HG03064 (cell line): Measurements from ENCODE around the gene CIAPIN1.

Experiments used
- ATAC-seq: cut with Tn5 transposase; IDR thresholded peaks from one replicate; pipeline ENCODE4 v1.9.1; 2021; ENCODE audit warnings: low read depth; ENCODE audit not compliant: unreplicated experiment

The CIAPIN1 gene

DNA sequence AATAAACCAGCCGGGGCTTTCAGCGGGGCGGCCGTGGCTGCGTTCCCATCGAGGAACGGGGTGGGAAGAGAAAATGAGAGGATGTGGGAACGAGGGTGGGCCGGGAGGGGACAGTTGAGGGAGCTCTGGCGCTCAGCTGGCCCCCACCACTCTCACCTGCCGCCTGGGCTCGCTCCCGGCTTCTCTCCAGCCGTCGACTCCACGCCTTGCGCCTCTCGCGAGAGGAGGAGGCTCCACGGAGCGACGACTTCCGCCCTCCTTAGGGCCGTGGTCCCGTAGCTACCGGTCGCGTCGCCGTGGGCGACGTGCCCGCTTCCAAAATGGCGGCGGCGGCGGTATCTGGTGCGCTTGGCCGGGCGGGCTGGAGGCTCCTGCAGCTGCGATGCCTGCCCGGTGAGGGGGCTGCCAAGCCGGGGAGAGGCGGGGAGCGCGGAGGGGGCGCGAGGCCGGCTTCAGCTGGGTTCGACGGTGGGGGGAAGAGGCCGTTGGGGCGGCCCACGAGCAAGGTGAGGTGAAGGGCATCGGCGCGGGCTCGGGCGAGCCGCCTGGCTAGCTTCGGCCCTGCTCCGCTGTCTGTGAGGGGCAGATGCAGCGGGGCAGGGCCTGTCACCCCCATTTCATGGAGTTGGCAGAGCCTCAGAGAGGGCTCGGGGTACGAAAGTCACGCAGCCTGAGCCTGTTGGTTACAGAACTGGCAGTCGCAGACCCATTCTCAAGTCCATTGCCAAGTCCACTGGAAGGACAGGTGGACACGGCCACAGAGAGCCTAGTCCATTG is at the start of gene CIAPIN1, which contains the start of gene COQ9:
CIAPIN1 (minus strand) TSS at position 200 of the 777 bp plus-strand sequence. CDS start 6,457 bp downstream, outside the sequence.
COQ9 (plus strand) TSS at position 294 of the 777 bp plus-strand sequence; CDS start at position 321, 27 bp downstream.
- peak; percentile 96 for ATAC-seq

GRCh38 chr16:57493767-57494166 is 46.6 kb upstream of the CIAPIN1 start:
- no peak for ATAC-seq

- no peak for ATAC-seq
Observed at GRCh38 chr16:57489229-57489628, 42.0 kb upstream of the CIAPIN1 start.

DNA sequence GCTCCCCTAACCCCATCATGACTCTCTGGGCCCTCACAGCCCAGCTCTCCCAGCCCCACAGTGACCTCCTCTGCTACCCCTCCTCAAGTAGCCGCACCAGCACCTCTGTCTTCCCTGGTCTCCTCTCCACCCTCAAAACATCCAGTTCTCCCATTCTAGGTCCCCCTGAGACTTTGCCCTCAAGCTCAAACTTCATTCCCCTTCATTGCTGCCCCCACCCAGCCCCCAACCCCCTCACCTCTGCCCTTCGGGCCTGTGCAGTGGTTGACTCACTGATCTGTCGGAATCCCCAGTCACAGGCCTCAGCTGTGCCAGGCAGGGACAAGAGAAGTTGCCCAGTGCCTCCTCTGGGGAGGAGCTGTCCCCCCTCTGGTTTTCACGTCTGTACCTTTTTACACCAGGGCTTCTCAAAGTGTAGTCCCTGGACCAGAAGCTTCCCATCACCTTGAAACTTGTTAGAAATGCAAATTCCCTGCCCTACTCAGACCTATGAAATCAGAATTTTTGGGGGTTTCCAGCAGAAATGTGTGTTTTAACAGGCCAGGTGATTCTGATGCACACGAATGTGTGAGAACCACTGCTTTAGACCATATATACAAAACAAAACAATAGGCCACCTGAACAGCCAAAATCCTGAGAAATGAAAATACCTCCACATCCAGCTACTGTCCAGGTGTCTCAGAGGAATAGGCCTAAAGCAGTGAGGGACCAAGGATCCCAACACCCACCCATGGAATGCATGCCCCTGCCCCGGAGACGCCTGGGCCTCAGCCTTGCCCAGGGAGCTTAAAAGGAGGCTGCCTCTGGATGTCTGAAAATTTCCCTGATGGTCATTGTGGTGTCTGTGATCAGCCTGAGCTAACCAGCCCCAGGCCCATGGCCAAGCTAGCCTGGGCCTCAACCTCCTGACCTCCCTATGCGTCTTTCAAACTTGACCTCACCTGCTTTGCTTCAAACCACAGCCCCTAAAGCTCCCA is 40.0 kb upstream of the CIAPIN1 start:
- no peak for ATAC-seq

GRCh38 chr16:57485916-57486857 is 39.0 kb upstream of the CIAPIN1 start, which contains the start of gene DOK4:
Gene DOK4 (minus strand): TSS chr16:57486493. CDS start chr16:57479507, 6,986 bp downstream.
- ATAC-seq: peak; percentile 80

- ATAC-seq: no peak
Observed at GRCh38 chr16:57485091-57485915, 38.1 kb upstream of the CIAPIN1 start.

DNA sequence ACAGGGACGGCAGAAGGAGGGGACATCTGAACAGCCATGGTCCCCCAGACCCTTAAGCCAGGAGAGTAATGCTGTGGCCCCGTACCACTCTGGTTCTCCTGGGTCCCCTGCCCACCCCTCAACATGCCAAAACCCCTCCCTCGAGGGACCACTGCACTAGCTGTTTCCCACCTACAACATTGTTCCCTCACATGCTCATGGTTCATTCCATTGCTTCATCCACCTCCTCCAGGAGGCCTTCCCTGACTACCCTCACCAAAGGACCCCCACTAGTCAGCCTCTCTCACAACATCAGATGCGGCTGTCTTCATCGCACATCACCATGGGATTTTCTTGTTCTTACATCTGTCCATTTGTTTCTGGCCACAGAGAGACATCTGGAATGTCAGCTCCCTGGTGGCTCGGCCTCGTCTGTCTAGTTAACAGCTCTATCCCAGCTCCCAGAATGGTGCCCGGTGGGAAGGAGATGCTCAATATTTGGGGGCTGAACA is 37.4 kb upstream of the CIAPIN1 start:
- ATAC-seq: no peak

DNA sequence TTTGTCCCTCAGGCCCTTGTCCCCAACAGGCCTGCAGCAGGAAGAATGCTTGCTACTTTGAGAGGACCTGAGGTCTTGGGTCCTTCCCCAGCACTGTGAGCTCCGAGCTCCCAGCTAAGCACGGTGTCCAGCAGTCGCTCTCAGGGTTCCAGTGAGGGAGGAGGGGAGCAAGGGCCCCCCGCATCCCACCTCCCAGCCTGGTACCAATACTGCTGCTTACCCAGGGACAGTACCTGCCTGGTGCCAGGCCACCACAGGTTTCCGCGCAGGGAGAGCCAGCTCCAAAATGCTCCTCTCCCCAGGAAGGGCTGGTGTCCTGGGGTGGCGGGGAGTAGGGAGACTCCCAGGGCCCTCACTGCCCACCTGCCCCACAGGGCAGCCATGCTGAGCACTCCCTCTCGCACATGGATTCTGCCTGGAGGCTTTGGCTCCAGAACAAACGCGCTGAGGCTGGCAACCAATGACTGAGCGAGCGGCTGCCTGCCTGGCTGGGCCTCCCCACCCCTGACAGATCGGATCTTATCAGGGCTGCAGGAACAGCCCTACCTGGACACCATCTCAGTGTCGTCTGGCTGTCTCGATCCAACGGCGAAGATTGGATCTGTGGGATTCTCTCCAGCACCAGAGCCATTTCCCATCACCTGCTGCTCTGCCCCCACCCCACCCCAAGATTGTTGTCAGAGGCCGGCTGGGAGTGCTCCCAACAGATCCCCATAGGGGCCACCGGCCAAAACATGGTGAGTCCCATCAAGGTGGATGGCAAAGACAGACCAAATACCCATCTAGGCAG is 36.7 kb upstream of the CIAPIN1 start:
- no peak for ATAC-seq

DNA sequence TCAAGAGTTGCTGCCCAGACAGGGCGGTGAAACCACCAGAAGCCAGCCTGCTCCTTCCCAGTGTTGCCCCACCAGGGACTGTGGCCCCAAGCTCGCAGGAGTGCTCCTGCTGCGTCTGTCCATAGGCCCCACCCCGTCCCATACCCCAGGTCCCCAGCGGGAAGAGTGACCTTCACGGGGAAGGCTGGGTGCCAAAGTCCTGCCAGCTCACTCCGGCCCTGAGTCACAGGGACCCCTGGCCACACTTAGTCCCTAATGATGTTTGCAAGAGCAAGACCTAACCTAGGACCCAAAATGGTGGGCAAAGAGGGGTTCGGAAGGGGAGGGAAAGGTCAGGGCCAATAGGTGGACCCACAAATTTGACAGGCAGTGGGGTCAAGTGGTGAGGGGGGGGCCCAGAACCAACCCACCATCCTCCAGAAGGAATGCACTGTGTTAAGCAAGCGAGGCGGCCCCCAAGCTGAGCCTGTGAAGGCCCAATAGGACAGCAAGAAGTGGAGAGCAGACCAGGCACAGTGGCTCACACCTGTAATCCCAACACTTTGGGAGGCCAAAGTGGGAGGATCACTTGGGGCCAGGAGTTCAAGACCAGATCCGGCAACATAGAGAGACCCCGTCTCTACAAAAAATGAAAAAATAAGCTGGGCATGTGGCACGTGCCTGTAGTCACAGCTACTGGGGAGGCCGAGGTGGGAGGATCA is 35.8 kb upstream of the CIAPIN1 start:
- ATAC-seq: no peak

- ATAC-seq: no peak
Observed at GRCh38 chr16:57481421-57481820, 34.2 kb upstream of the CIAPIN1 start.

- ATAC-seq: no peak
Observed at GRCh38 chr16:57480754-57481230, 33.6 kb upstream of the CIAPIN1 start.

GRCh38 chr16:57479976-57480753 is 33.0 kb upstream of the CIAPIN1 start:
- no peak for ATAC-seq

DNA sequence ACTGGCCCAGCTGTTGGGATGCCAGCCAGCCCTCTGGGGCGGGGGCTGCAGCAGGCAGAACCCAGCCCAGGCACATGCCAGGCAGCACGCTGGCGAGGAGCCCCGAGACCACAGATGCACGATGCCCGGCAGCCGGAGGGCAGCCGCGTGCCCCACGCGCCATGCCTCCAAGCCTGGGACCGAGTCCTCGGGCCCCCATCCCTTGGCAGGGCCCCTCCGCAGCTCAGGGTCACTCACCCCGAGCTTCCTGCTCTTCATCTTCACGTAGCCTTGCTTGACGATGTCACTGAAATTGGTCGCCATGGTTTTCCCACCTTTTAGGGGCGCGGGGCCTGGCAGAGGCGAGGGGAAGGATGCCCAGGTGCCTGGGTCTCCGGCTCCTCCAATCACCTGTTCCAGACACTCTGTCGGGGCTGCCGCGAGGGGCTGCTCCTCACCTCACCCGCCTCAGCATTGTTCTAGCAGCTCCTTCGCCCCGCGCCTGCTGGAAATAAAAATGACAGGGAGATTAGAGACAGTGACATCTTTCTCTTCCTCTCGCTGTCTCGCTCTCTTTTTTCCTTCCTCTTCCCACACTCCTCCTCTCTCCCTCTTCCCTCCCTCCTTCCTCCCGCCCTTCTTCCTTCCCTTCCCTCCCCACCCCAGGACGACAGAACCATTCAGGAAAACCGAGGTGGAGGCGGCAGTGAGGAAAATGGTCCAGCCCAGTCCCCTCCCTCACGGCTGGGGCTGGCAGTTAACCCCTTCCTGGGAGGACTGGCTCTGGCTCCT is 32.2 kb upstream of the CIAPIN1 start:
- no peak for ATAC-seq

DNA sequence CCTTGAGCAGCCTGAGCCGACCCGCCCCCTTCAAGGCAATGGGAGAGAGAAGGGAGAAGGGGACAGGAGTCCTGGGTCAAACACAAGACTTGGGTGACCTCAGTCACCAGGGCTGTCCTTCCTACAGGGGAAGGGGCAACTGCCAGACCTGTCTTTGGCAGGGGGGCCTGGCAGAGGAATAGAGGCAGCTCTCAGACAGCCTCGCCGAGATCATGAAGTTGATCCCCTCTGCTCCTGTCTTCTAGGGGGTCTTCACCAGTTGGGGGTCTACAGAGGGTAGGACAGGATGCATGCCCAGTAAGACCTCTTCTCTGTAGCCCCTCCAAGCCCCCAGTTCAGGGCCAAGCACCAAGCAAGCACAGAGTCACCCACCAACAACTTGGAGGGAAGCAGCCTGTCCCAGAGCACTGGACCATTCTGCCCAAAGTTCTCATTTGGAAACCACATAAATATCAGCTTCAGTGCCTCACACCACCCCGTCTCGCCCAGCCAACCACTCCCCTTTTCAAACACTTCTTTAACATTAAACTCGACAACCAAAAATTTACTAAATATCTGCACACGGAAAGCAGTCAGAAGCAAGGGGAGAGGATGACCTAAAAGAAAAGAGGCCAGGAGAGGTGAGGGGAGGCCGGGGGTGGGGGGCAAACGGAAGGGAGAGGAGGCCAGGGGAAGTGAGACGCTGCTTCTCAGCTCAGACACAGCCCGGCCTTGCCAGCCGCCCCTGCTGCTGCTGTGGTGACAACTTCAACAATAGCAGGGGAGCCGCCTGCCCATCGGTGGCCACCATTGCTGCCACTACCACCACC is 31.4 kb upstream of the CIAPIN1 start:
- no peak for ATAC-seq

- ATAC-seq: no peak
Observed at GRCh38 chr16:57477531-57478202, 30.5 kb upstream of the CIAPIN1 start.
